WI38 (cell line): Measurements from ENCODE around the gene TMX2.
A peak's percentile ranks its signal among the peaks of the same experiment; 100 is the strongest.

Source experiments
- H3K4me3 ChIP-seq: 2 replicates; pipeline ENCODE4 v1.5.1; 2011; ENCODE audit warnings: low read depth, mild to moderate bottlenecking, control low read depth, low read length
- CTCF ChIP-seq: IDR thresholded peaks from 2 replicates; pipeline ENCODE4 v1.5.1; 2012; ENCODE audit warnings: low read depth, mild to moderate bottlenecking, control low read depth, low read length

Gene TMX2

GRCh38 chr11:57712256-57713150 lies at the start of gene TMX2:
TMX2 (plus strand) TSS chr11:57712593; CDS start chr11:57712619, 26 bp downstream.
- TF ChIP-seq CTCF, result no peak
- H3K4me3 ChIP-seq, result peak within 1 kb of the TSS; percentile 100

GRCh38 chr11:57662893-57663292 lies 49.5 kb upstream of the TMX2 start:
- 0 out of 2 replicates have a peak, but pooled peaks have one; percentile 4 for TF ChIP-seq CTCF
- no peak overlapping the region for H3K4me3 ChIP-seq

- no peak for TF ChIP-seq CTCF
- H3K4me3 ChIP-seq, result no peak overlapping the region
Observed at GRCh38 chr11:57663975-57664374, 48.4 kb upstream of the TMX2 start.

GRCh38 chr11:57667117-57667735 lies 45.2 kb upstream of the TMX2 start:
- peak overlapping the region; percentile 97 for H3K4me3 ChIP-seq
- no peak for TF ChIP-seq CTCF

- H3K4me3 ChIP-seq, result peak within 1 kb of the TSS; percentile 97
- TF ChIP-seq CTCF, result peak; percentile 23; the same call in 1 of the 2 replicates
Observed at GRCh38 chr11:57667736-57668433, 44.5 kb upstream of the TMX2 start, which contains the start of gene ZDHHC5. ZDHHC5 (plus strand) TSS chr11:57668114; CDS start chr11:57673091, 4,977 bp downstream.

- TF ChIP-seq CTCF, result no peak
- H3K4me3 ChIP-seq, result peak overlapping the region; percentile 97
Observed at GRCh38 chr11:57668434-57668782, 44.0 kb upstream of the TMX2 start.
